NCI-H146 treated with DMSO at 0.1 percent for 48 hours (cell line): ENCODE measurements around the gene FMN1.
"Not testable (repeated sequence)": the region's sequence is repeated elsewhere in the genome, so short reads cannot be mapped to it uniquely, and the experiment has no call there.

Experiments
- DNase-seq: peaks from one replicate; lab custom pipeline; 2025; ENCODE audit not compliant: unreplicated experiment; lab: John Stamatoyannopoulos, UW

FMN1 gene

DNA sequence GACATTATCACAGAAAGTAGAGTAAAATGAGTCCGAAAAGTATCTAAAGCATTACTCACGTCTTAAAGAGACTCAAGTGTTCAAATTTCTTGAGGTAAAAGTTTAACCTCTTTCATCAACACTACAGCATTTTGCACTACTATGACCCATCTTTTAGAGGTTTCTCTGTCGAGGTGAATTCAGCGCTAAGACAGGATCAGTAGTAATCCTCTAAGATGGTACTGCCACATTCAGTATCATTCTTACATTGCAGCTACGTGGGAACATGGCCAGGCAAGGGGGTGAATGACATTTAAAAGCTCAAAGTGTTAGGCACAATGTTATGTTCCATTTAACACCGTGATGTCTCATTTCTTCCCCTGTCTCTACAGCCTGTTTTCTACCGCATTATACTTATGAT lies 210.8 kb downstream of the FMN1 start:
- DNase-seq = no peak

DNA sequence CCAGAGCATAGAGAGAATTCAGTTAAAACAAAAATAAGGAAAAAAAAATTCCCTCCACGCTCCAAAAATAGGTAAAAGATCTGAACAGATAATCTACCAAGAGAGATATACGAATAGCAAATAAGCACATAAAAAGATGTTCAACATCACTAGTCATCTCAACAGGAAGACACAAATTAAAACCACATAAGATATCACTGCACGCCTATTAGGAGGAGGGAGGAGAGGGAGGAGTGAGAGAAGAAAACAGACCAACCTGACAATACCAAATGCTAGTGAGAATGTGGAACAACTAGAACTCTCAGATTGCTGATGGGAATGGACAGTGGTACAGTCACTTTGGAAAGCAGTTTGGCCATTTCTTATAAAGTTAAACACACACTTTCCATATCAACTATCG lies 212.5 kb downstream of the FMN1 start:
- DNase-seq = no peak

GRCh38 chr15:32981536-32981935 lies 213.0 kb downstream of the FMN1 start:
- no peak for DNase-seq

DNA sequence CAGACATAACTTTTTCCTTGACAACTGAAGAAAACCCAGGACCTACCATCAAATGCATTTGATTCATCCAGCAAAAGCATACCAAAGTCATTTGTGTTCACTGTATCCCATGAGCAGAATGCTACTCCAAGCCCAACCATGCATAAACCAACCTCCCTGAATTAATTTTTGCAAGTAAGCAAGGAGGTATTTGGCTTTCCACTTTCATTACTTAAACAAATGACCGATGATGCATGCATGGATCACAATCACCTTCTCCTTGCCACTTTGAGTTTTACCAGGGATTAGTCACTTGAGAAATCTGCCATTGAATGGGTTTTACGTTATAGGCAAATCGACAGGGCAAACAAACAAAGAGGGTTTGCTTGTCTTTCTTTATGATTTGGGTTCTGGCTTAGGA lies 214.8 kb downstream of the FMN1 start:
- no peak for DNase-seq

DNA sequence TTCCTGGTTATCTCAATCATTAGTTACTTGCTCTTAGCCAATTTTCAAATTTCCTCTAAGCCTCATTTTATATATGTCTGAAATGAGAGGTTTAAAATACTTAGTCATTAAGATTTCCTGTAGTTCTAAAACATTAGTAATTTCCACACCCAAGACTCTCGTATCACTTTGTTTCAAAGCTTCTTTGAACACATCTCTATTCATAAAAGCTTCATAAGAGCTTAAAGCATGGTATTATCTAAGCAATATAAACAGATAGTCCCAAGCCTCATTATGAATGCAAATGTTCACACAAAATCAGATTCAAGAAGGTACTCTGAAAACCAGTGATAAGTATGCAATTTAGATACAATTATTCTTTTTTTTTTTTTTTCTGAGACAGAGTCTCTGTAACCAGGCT lies 217.0 kb downstream of the FMN1 start:
- DNase-seq = no peak

- no peak for DNase-seq
These were observed 219.8 kb downstream of the FMN1 start for GRCh38 chr15:32974691-32975090.

DNA sequence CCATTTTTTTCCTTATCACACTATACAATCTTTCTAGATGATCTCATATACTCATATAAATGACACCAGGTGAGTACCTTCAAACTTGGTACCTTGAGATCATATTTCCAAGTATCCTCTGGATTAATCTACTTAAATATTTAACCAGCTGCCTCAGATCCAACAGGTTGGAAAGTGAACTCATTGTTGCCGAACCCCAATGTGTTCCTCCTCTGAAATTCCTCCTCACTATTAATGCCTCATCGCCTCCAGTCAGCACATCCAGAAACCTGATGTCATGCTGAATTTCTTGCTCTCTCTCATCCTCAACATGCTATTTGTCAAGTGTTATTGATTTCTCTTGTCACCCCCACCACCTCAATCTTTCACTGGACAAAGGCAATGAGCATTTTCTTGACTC lies 221.8 kb downstream of the FMN1 start:
- no peak for DNase-seq

- DNase-seq = no peak
These were observed 223.7 kb downstream of the FMN1 start for GRCh38 chr15:32970847-32971246.

GRCh38 chr15:32967521-32967920 lies 227.0 kb downstream of the FMN1 start:
- no peak for DNase-seq

DNA sequence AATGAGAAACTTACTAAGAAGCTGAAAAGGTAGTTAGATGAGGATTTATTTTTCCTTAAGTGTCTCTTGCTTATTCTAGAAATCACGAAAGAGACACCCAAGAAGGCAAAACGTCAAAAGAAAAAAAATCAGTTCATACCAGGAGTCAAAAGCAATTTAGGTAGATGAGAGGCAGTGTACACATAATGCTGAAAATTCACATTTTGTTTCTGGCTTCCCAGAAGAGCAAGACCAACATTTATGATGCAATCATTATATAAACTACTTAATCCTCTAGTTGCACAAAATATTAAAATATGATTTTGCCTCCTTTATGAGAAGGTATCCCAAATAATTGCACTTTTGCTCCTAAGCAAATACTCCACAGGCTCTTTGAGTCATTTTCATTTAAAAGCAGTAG lies 228.0 kb downstream of the FMN1 start:
- no peak for DNase-seq

GRCh38 chr15:32965897-32966296 lies 228.6 kb downstream of the FMN1 start:
- no peak for DNase-seq

DNA sequence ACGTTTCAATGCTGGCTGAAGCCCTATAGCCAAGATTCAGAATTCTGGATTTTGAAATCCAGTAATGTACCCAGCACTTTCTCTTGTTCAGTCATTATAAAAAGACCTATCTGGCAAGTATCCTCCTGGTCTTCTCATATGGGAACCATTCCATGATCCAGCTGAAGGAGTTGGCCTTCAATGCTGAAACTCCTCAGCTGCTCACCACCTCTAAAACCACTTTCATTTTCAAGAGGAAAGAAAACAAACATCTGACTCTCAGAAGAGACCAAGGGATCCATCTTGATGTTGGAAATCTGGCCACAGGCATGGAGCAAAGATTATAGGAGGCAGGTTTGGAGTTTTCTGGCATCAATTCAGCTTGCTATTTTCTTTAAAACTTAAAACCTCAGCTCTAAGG lies 235.4 kb downstream of the FMN1 start:
- no peak for DNase-seq

DNA sequence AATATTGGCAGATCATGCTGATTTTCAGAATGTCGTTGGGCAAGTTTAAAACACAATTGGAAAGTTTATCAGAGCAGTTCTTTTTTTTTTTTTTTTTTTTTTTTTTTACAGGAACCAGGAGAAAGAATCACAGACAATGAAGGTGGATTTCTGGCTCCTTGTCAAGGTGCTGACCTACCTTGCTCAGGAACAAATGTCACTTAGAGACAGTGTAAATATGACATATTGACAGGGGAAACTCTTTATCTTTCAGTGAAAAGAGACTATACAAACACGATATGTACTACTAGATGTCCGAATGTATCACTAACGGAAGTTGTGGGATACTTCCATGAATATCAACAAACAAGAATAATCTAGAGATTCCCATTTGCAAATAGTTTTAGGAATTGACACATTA lies 237.3 kb downstream of the FMN1 start:
- DNase-seq = no peak

GRCh38 chr15:32956711-32957110 lies 237.8 kb downstream of the FMN1 start:
- DNase-seq = no peak

DNA sequence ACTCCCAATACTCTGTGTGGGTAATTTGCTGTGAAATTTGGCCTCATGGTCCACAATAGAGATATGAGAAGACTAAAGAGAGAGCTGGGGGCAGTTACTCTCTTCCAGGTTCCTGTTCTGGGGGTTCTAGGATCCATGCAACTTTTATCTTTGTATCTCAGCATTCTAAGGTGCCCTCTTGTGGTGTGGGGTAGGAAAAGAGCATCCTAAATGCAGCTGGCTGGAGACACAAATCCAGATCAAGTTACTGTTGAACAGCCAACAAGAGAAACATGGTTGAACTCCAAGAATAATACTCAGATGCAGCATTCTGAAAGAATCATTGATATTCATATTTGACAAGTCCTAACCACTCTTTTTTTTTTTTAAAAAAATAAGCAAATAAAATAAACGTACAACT lies 238.5 kb downstream of the FMN1 start:
- DNase-seq = no peak

DNA sequence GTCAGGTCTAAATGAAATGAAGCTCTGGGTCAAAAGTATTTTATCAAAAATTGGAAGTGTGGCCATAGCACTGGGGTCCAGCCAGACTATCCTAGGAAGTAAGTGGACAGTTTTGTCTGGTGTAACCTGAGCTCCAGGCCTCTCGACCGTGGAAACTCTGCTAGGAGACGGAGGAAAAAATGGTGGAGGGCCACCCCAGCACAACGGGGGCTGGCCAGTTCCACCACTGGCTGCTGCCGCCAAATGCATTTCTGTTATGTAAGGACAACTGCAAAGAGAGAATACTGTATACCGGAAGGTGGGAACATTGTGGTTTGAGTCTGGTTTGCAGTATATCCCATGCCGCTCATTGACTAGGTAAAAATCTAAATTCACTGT lies 241.0 kb downstream of the FMN1 start:
- no peak for DNase-seq

DNA sequence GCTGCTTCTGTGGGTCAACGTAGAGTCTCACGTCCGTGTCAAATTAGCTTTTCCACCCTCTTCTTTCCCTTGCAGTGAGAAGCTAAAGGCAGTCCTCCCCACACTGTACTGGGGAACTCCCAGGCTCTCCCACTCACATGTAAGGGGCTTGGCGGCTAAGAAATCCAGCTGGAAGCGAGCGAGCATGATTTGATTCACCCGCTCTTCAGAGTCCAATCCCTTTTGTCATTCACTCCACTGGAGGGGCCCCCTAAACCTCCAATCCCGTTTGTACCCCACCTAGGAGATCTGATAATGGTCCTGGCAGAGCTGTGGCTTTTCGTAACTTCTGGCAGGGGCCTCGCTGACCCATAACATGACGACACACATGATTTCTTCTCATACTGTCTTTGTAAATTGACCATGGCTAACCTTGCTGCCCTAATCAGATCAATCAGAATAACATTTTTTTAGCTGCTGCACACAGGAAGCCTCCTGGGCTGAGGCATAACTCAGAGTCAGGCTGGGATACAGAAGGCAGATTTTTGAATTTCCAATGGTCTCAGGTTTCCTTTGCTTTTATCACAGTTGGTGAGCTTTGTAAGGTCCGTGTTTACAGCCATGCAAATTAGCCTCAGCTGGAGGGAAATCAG lies 241.5 kb downstream of the FMN1 start:
- no peak for DNase-seq

- no peak for DNase-seq
These were observed 242.6 kb downstream of the FMN1 start for GRCh38 chr15:32951736-32952464.

DNA sequence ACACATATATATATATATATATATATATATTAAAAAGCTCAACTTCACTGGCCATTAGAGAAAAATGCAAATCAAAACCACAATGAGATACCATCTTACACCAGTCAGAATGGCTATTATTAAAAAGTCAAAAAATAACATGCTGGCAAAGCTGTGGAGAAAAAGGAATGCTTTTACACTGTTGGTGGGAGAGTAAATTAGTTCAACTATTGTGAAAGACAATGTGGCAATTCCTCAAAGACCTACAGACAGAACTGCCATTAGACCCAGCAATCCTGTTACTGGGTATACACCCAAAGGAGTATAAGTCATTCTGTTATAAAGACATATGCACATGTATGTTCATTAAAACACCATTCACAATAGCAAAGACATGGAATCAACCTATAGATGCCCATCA lies 244.5 kb downstream of the FMN1 start:
- not testable (repeated sequence) for DNase-seq

GRCh38 chr15:32946210-32946609 lies 248.3 kb downstream of the FMN1 start:
- DNase-seq = no peak

GRCh38 chr15:32944431-32944830 lies 250.1 kb downstream of the FMN1 start:
- no peak for DNase-seq

DNA sequence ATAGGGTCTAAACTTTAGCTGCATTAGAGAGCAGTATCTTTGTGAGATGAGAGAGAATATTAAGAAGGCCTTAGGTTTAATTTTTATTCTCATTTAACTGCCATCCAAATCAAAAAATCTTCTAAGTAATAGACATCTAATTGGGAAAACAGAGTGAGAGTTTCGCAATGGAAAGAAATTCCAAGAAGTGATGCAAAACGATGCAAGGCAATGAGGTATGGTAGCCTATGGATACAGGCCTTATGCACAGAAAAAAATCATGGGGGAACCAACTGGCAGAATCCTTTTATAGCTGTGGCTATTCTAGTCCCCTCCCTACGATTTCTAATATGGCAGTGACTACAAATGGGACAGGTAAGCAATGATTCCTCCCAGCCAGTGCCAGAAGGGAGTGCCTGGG lies 250.8 kb downstream of the FMN1 start:
- no peak for DNase-seq

GRCh38 chr15:32942401-32942841 lies 252.1 kb downstream of the FMN1 start:
- DNase-seq = no peak
